GM19463 (cell line): ENCODE results near the gene FYCO1.
"Not testable (repeated sequence)": the region's sequence is repeated elsewhere in the genome, so short reads cannot be mapped to it uniquely, and the experiment has no call there.

ENCODE experiments used
- ATAC-seq: cut with Tn5 transposase; IDR thresholded peaks from one replicate; pipeline ENCODE4 v1.9.1; 2021; ENCODE audit warnings: mild to moderate bottlenecking, moderate library complexity; ENCODE audit not compliant: unreplicated experiment

Gene FYCO1

DNA sequence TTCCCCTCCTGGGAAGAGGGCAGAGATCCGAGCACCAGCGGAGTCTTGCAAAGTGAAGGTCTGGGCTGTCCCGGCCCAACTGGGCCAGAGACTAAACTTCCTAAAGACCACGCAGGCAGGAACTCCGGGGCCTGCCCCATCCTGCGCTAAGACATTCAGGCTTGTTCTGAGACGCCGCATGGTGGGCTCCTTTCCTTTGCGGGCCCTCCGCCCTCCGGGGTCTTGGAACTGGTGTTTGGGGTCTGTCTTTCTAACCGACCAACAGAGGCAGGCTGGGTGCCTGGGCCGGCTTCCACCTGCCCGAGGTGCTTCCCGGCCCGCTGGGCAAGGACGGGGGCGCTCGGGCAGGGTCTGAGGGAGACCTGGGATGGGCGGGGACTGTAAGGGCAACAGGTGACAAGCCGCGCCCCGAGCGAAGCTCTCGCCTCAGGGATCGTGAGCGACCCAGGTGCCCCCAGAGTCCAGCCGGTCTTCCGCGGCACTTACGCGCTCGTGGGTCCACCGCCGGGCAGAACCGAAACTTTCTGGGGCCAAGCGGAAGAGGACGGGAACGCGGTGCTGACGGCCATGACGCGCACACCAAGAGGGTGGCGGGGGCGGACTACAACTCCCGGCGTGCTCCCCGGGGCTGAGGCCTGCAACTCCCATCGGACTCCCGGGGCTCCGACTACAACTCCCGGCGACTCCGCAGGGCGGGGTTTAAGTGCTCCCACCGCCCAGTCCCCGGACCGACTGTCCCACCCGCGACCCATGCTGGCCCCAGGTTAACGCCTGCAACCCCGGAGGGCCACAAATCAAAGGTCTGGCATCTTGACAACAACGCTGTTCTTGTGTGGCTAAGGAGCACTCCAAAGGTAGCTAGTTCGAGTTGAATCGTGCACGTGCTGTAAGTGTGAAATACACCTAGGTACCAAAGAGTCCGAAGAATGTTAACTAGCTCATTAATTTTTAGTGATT is at the start of gene FYCO1:
Gene FYCO1, minus strand, starts transcription at position 589 of the 957 bp plus-strand sequence. CDS start 10,914 bp downstream, outside the sequence.
- ATAC-seq: peak; percentile 93

DNA sequence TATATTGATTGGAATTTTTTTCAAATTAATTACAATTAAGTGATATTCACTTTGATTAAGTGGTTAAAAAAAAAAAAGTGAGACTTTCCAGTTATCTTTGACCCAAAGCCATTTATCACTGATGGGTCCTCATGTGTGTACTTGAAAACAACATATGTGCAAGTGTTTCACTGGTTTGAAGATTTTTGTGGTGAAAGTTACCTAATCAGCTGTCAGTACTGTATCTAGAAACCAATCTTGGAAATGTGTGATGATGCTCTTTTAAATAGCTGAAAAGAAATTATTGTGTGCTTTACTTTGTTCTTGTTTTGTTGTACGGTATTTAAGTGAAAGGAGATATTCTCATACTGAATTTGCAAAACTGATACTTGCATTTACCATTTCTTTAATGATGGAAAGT is 43.3 kb upstream of the FYCO1 start:
- no peak for ATAC-seq

DNA sequence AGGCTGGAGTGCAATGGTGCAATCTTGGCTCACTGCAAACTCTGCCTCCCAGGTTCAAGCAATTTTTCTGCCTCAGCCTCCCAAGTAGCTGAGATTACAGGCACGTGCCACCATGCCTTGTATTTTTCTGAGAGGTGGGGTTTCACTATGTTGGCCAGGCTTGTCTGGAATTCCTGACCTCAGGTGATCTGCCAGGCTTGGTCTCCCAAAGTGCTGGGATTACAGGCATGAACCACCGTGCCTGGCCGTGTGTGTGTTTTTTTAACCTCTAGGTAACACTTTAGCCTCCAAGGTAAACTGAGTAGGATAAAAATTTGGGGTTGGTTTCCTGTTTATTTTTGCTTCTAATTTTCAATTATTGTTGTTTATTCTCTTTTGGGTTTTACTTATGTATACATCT is 42.4 kb upstream of the FYCO1 start:
- not testable (repeated sequence) for ATAC-seq

DNA sequence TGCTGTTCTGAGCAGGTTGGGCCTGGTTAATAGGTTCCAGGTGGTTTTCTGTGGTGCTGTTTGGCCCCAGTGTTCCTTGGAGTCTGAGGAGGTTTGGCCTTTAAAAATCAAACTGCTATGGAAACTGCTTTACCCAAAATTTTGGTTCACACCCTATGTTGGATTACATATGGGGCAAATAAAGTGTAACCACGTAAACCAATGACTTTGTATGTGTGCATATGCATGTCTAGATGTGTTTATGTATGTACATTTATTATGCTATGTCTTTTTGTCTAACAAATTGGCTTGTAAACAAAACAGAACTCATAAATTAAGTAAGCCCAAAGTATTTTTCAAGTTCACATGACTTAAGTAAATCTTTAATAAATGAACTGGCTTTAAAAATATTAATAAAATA is 40.6 kb upstream of the FYCO1 start:
- ATAC-seq: no peak

DNA sequence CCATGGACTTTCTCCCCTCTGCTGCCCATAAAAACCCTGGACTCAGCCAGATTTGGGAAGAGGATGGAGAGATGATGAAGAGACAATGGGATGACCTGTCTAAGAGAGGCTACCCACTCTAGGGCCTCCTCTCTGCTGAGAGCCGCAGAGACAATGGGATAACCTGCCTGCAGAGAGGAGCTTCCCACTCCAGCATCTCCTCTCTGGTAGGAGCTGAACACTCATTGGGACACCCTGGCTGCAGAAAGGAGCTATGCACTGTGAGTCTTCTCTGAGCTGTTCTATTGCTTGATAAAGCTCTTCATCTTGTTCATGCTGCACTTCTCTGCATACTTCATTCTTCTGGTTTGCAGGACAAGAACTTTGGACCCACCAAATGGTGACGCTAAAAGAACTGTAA is 36.1 kb upstream of the FYCO1 start:
- no peak for ATAC-seq

DNA sequence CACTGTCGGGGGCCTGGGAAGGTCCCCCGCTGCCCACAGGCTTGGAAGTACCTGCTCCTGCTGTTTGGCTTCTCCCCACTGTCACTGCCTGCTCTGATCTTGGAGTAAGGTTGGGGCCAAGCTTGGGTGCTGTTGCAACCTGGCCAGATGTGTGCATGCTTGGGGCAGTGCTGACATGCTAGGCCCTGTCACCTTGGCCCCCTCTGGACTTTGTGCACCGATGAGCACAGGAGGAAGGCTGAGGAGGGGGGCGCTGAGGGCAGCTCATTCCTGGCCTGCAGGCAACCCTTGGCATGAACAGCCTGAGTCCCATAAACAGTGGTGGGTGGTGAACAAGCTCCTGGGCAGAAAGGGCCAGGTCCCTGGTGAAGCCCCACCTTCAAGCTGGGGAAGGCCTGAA is 35.6 kb upstream of the FYCO1 start:
- ATAC-seq: no peak

DNA sequence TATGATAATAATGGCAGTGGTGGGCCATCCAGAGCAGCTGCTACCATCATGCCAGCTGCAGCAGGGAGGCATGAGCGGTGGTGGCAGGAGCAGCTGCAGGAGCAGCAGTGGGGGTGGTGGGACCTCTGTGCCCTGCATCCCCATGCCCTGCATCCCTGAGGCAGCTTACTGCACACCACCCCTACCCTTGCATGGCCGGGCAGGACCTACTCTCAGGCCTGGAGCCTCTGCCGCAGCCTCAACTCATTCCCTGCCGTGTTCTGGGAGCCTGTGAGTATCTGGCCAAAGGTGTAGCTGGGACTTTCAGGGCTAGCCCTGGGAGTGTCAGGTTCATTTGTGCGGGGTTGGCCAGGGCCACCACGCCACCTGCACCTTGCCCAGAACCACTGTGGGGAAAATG is 35.0 kb upstream of the FYCO1 start:
- ATAC-seq: no peak

DNA sequence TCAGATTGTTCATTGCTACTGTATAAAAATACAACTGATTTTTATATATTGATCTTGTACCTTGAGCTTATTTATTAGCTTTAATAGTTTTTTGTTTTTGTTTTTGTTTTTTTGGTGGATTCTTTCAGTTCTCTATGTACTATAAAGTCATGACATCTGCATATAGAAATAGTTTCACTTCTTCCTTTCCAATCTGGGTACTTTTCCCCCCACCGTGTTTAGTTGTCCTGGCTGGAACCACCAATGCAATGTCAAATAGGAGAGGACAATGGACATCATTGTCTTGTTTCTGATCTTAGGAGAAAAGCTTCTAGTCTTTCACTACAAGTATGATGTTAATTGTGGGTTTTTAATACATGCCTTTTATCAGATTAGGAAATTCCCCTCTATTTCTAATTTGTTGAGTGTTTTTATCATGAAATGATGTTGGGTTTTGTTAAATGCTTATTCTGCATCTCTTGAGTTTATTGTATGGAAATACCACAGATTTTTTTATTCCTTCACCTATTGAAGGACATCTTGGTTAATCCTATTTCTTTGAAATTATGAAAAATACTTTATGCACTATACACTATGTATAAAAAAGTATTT is 34.4 kb upstream of the FYCO1 start:
- no peak for ATAC-seq

DNA sequence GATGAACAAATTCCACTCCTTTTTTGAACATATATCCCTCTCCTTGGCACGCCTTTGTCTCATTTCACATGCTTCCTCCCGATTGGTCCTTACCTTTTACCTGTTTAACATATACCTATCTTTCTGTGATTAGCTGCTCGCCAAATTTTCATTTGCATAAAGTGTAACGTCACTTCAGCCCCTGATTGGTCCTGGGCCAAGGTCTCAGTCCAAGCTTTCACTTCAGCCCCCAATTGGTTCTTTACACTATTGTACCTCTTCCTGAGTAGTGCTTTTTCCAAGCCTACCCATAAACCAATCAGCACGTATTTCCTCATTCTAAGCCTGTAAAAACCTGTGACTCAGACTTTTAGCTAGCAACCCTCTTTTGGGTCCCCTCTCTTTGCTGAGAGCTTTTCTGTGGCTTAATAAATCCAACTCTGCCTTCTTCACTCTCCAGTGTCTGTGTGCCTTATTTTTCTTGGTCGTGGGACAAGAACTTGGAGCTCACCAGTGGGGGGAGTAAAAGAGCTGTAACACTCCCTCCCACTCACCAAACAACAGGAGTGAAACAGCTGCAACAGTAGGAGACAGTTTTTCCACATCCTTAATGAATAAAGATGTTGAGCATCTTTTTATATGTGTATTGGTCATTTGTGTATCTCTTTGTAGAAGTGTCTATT is 32.2 kb upstream of the FYCO1 start:
- ATAC-seq: no peak

DNA sequence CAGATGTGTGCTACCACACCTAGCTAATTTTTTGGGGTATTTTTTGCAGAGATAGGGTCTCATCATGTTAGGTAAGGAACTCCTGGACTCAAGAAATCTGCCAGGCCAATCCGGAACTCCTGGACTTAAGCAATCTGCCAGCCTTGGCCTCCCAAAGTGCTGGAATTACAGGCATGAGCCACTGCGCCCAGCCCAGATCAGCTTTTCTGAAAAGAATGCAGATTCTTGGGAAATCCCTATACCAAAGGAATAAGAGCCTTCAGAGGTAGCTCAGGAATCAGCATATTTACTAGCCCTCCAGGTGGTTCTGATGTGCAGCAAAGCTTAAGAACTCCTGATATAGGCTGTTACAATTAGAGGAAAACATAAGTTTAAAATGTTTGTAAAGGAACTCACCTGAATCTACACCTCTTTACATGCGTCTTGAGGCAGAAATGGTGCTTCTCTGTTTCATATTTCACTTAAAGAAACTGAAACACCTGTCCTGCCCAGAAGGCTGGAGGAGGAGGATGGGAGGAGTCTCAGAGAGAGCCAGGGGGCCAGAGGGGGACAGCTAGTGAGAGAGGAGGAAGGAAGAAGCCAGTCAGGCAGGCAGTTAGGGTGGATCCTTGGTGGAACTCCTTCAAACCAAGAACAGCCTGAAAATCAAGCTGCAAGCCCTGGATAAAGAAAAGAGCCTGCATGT is 31.5 kb upstream of the FYCO1 start, which contains the start of gene XCR1:
Gene XCR1, minus strand, starts transcription at position 463 of the 685 bp plus-strand sequence. CDS start 5,536 bp downstream, outside the sequence.
- no peak for ATAC-seq

DNA sequence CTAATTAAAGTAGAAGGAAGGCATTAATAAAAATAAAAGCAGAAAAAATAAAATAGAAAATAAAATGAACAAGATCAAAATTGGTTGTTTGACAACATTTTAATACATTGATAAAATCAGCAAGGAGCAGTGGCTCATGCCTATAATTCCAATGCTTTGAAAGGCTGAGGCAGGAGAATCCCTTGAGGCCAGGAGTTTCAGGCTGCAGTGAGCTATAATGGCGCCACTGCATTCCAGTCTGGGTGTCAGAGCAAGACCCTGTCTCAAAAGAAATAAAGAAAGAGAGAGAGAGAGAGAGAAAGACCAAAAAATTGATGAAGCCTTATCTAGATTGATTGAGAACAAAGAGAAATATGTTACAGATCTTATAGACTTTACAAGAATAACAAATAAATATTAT is 29.5 kb upstream of the FYCO1 start:
- no peak for ATAC-seq

DNA sequence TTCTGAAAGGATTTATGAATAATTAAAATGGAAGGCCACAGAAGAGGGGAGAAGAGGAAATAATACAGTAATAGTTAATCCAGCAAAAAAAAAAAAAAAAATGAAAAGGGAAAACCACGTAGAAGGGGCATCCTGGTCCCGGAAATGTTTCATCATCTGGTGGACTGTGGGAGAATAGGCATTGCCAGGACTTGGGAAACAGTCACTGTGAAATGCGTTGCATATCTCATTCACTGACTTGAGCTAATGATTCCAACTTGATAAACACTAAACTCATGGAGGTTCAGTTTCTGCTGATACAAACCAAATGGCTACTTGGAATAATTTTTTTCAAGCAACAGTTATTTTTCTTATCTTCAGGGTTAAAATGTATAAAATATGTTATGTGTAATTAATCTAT is 28.5 kb upstream of the FYCO1 start:
- ATAC-seq: no peak

DNA sequence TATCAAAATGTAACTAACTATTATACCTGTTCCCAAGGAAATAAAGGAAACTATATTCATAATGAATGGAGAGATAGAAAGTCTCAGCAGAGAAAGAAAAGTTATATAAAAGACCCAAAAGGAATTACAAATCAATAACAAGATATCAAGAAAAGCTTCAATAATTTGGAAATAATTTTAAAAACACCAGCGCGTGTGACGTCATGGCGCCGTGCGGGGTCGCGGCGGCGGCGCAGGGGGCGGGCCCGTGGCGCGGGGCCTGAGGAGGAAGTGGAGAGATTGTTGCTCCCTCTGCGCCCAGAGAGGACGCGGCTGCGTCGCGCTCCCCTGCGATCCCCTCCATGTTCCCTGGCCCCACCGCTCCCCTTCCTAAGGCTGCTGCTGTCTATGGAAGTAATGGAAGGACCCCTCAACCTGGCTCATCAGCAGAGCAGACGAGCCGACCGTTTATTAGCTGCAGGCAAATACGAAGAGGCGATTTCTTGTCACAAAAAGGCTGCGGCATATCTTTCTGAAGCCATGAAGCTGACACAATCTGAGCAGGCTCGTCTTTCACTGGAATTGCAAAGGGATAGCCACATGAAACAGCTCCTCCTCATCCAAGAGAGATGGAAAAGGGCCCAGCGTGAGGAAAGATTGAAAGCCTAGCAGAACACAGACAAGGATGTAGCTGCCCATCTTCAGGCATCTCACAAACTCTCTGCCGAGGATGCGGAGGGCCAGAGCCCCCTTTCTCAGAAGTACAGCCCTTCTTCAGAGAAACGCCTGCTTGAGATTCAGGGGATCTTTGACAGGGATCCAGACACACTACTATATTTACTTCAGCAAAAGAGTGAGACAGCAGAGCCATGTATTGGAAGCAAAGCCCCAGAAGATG is 27.5 kb upstream of the FYCO1 start:
- no peak for ATAC-seq

DNA sequence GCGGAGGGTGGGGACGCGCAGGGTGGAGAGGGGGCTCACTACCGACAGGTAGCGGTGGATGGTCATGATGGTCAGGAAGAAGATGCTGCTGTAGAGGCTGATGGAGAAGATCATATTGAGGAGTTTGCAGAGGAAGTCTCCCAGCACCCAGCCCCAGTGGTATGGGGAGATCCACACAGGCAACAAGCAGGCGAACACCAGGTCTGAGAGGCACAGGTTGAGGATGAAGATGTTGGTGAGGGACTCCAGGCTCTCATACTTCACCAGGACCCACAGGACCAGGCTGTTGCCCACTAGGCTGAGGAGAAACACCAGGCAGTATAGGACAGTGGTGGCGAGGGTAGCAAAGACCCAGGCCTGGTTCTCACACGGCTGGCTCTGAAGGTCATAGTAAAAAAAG is 25.9 kb upstream of the FYCO1 start:
- no peak for ATAC-seq

DNA sequence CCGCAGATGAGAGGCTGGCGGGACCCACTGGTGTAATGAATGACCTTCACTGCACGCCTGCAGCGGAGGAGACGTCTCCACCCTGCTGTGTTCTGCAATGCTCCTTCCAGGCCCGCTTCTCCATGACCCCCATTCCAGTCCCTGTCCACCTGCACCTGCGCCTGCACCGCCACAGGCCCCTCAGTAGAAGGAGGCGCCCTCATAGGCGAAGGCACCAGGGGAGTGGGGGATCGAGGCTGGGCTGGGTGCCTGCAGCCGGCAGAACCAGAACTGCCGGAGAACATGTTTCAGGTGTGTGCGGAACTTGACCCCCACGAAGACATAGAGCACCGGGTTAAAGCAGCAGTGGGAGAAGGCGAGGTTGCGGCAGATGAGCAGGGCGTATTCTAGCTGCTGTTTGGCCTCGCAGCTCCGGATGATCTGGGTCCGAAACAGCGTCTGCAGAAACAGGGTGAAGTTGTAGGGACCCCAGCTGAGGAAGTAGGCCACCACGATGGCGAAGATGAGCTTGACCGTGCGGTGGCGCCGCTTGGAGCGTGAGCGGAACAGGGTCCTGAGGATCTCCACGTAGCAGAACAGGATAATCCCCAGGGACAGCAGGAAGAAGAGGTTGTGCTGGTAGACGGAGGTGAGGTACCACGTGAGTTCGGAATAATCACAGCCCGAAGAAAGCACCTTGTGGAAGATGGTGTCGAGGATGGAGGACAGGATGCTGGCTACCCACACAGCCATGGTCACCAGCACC is 25.3 kb upstream of the FYCO1 start:
- ATAC-seq: no peak

DNA sequence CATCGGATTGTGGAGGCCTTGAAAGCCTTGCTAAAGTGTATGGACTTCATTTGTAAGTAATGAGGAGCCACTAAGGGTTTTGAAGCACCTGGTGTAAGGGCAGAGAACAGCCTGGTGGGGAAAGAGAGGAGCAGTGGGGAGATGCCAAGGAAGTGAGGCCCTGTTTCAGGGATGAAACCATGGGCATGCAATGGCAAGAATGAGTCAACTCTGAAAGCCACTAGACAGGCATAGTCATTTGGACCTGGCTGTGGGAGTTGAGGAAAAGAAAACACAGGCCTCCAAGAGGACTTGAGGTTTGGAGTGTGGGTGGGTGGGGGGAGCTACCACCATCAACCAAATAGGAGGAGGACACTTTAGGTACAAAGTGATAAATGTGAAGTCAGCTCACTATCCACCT is 24.1 kb upstream of the FYCO1 start:
- ATAC-seq: no peak

DNA sequence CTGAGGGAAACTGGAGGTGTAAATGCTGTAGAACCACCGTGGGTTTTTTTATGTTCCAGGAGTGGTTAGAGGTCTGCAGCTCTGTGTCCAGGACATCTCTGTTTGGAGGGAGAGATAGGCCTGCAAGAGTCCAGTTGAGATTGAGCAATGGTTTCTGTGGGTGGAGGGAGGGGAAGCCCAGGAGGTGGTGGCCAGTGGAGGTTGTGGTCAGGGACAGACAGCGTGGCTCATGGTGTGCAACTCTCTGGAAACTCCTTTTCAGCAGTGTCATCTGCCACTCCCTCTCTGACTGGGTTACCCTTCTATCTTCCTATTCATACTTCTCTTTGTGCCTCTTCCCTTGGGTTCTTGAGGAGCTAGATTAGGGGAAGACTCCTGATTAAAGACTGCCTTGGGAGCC is 22.1 kb upstream of the FYCO1 start:
- ATAC-seq: no peak

DNA sequence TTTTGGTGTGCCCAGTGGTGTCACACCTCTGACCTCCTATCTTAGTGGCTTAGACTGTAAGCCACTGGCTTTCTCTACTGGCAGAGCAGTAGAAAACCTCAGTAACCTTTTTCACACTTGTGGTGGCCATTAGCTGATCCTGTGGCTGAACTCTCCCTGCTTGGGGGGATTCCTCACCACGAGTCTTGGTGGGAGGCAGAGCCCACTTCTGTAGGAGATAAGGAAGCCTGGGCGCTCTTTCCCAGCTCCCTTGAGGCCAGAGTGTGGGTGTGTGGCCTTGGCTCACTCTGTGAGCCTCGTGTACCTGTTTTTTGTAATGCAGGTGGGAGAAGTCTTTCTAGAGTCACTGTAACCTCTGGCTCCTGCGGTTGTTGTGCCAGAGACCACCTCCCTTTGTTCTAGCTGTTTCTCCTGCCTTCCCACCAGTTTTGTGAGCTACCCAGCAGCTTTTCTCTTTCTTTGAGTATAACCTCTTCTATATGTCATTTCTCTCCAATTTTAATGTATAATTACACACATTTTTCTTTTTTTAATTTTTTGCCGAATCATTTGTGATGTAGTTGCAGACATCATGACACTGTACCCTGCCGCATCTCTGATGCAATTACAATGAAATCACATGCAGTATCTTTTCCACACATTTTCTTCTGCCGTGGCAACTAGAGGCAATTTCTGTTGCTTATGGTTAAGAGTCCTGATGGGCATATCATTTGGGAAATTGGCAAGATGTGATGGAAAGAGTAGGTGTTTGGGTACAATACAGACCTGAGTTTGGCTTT is 17.9 kb upstream of the FYCO1 start:
- ATAC-seq: no peak

DNA sequence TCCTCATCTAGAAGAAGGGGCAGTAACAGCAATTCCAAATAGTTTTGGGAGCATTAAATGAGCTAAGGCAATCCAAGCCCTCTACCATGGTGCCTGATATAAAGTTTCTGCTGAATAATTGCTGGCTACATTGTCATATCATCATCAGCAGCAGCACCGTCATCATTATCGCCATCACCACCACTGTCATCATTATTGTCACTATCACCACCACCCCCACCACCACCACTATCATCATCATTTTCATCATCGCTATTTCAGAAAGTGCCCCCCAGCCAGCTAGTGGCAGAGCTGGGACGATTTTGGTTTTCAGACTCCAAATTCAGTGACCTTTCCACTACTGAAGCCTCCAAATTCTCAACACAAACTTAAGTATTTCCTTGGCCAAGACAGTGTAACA is 16.6 kb upstream of the FYCO1 start:
- no peak for ATAC-seq
